Right lobe of liver (tissue), 4 donors: ENCODE measurements around the gene BPIFB3.

ENCODE experiments used
- CTCF ChIP-seq, 4 donors: fragments of 200-600 bp in 3 of 4; fragments of 450-650 bp in 1 of 4; IDR thresholded peaks; one replicate each; pipeline versions ENCODE4 v1.5.1 to v1.8.0; 2016 to 2022; ENCODE audit warnings: antibody characterized with exemption in 4 of 4, mild to moderate bottlenecking in 2 of 4
- POLR2A ChIP-seq: fragments of 450-650 bp; IDR thresholded peaks from one replicate; pipeline ENCODE4 v1.6.1; 2017; ENCODE audit warnings: antibody characterized with exemption, mild to moderate bottlenecking
- donor health status: DM: no; HTN: no; CAD: no.
- donor health status: DM: no; HTN: no; CAD: no.
- donor health status: DM: no; HTN: yes; CAD: no.

GRCh38 chr20:33097001-33097400, 43.3 kb downstream of the BPIFB3 start:
- TF ChIP-seq POLR2A (no peak), CTCF (IDR thresholded peaks at IDR 0.05) (no peak)
